ENCODE results near the gene THAP5.

THAP5 gene

DNA sequence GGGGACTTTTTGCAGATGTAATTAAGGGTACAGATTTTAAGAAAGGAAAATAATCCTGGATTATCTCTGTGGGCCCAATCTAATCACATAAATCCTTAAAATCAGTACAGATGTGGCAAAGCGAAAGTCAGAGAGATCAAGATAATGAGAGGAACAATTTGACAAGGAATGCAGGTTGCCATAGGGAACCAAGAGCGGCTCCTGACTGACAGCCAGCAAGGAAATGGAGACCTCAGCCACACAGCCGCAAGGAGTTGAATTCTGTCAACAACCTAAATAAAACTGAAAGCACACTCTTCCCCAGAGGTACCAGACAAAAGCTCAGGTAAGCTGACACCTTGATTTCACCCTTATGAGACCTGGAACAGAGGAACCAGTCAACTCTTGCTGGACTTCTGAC is 40.2 kb downstream of the THAP5 start:
- DNase-seq (ENCODE audit: low spot score): no peak

GRCh38 chr7:108528183-108528712 is 41.3 kb downstream of the THAP5 start:
- no peak for DNase-seq (ENCODE audit: low spot score)

- DNase-seq (ENCODE audit: low spot score): no peak
Observed at GRCh38 chr7:108526768-108527017, 42.8 kb downstream of the THAP5 start.

GRCh38 chr7:108525985-108526767 is 43.3 kb downstream of the THAP5 start, which contains the start of gene PNPLA8:
TSS of gene PNPLA8 (minus strand) at chr7:108526135. CDS start at chr7:108515491, 10,644 bp downstream.
- peak; percentile 99 for DNase-seq (ENCODE audit: low spot score)

DNA sequence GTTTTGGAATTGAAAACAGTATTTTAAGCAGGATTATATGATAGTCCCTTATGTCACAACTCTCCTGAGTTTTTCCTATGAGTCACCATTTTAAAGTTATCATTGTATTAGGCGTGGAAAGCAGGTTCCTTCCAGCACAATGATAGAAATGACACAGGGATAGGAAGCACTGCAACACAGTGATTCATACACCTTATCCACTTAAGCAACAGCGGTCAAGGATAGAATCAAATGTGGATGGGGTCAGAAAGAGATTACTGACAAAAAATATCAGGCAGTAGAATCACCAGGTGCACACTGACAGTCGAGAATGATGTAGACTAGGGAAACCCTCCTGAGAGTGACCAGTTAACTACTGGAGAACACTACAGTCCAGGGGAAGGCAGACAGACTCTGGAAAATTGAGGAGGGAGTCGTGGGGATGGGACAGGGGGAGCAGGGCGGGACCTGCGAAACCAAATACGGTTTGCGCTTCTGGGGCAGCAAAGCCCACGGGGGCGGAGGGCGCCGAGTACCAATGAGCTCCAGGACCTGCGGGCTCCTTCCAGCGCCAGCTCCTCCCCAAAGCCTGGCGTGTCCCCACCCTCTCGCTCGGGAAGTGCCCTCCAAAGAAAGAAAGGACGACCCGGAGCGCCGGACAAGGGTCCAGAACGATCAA is 44.0 kb downstream of the THAP5 start:
- peak; percentile 78 for DNase-seq (ENCODE audit: low spot score)

- DNase-seq (ENCODE audit: low spot score): no peak
Observed at GRCh38 chr7:108522780-108523179, 46.7 kb downstream of the THAP5 start.

DNA sequence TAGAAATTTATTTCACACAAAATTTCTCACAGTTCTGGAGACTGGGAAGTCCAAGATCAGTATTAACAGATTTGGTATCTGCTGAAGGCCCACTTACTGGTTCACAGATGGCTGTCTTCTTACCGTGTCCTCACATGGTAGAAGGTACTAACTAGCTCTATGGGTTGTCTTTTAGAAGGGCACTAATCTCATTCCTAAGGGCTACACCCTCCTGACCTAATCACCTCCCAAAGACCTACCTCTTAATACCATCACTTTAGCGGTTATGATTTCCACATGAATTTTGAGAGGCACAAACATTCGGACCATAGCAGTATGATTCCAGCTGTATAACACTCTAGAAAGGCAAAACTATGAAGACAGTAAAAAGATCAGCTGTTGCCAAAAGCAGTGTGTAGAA is 51.6 kb downstream of the THAP5 start:
- DNase-seq (ENCODE audit: low spot score): no peak

DNA sequence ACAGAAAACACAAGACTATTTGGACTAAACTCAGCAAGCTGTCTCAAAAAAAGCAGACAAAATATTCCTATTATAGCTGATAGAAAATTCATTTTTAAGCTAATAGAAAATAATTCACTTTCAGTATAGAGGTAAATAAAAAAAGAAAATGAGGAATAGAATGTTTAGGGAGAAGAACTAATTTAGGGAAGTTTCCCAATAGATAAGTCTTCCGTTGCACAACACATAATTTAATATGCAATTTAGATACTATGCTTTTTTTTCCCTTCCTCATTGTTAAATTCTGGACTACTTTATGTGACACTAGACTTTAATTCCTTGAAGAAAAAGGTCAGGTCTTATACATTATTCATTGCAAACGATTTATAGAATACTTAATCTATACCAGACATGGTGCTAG is 53.9 kb downstream of the THAP5 start:
- no peak for DNase-seq (ENCODE audit: low spot score)

- no peak for DNase-seq (ENCODE audit: low spot score)
Observed at GRCh38 chr7:108515013-108515412, 54.5 kb downstream of the THAP5 start.

Measured in COLO829 (cell line).